IPS DF 4.7 (cell line): ENCODE results near the gene TMEM72.

Source experiments
- DNase-seq: peaks from one replicate; pipeline ENCODE4 v3.0.0-alpha.2; 2013; ENCODE audit warnings: low spot score; ENCODE audit errors: extremely low read depth

TMEM72 gene

DNA sequence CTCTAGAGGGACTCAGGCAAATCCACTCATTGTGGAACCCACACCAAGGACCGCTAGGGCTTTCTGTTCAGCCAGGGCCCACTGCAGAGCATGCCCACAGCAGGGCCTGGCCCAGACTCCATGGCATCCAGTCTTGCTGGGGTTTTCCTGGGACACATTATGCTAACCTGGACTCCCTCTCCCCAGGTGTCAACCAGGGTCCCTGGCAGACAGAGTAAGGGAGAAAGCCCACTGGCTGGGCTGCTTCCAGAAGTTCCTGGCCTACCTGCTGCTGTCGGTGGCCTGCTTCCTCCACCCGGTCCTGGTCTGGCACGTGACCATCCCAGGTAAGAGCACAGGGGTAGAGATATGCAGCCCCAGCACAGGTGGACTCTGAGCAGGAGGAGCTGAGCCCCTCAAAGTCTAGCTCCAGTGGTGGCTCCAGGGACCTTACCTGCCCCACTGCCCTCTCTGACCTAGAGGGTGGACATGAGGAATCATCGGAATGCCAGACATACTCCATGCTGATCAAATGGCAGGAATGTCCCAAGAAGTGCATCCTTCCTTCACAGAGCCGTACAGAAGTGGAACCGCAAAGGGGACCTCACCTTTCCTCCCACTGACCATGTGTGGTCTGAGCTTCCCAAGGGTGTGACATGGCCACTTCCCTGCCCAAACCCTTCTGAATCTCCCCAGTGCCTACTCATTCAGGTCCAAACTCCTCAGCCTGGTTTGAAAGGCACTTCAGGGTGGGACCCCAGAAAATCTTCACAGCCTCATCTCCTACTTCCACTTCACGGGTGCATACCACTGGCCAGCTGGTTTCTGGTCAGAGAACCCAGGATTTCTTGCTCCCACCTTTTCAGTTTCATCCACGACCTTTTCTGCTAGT lies 22.5 kb downstream of the TMEM72 start:
- no peak for DNase-seq

DNA sequence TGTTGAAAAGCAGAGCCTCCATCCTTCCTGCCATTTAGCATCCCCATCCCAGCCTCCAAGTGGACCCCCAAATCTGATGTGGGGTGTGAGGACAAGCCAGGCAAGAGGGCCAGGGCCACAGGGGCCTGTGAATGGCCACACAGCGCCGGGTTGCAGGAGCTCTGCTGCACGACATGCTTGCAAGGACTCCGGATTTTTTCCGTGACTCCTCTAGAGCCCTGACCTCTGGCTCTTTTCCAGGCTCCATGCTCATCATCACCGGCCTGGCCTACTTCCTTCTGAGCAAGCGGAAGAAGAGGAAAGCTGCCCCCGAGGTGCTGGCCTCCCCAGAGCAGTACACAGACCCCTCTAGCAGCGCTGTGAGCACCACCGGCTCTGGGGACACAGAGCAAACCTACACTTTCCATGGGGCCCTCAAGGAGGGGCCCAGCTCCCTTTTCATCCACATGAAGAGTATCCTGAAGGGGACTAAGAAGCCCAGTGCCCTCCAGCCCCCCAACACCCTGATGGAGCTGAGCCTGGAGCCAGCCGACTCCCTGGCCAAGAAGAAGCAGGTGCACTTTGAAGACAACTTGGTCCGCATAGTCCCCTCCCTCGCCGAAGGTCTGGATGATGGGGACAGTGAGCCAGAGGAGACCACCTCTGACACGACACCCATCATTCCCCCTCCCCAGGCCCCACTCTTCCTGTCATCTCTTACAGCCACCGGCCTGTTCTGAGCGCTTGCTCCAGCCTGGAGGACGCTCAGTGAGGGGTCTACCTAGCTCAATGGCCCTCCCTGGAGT lies 23.5 kb downstream of the TMEM72 start:
- DNase-seq, result no peak

DNA sequence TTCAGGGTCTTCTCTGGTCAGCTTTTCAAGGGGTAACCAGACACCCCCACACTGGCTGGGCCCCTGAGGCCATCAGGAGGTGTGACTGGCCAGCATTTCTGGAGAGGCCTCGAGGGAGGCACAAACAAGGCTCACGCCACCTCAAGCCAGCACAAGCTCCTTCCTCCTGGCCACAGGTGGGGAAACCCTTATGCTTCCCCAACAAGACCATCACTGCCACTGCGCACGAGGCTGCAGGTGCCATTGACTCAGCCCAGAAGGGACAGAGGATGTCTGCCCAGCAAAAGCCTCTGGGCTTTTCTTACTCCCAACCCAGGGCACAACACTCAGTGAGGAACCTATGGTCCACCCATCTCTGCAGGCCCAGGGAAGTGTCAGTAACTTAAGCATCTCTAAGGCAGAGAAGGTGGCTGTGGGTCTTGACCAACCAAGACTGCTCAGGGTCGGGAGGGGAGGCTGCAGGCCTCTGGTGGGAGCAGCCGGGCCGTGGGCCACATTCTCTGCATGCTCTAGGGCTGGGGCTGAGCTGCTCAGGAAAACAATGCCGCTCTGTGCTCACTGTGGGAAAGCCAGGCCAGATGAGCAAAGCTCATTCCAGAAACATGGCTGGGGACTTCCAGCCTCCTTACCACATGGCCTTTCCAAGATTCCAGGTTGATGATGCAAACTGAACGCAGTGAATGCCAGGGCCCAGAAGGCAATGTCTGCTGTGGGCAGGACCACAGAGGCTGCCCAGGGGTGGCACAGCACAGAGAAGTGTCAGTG lies 24.2 kb downstream of the TMEM72 start:
- DNase-seq, result no peak

DNA sequence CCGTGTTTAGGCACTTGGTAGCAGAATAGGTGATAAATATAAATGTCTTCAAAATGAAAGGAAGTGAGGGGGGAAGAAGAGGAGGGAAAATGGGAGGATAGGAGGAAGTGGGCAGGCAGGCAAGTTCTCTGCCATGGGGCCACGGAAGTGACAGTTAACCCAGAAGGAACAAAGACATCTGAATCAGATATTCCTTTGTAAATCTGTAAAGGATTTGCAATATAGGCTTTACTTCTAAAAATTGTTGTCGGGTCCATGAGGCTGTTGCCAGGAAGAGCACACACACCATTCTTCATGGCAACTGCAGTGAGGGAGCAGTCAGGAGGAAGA lies 24.8 kb downstream of the TMEM72 start:
- no peak for DNase-seq

DNA sequence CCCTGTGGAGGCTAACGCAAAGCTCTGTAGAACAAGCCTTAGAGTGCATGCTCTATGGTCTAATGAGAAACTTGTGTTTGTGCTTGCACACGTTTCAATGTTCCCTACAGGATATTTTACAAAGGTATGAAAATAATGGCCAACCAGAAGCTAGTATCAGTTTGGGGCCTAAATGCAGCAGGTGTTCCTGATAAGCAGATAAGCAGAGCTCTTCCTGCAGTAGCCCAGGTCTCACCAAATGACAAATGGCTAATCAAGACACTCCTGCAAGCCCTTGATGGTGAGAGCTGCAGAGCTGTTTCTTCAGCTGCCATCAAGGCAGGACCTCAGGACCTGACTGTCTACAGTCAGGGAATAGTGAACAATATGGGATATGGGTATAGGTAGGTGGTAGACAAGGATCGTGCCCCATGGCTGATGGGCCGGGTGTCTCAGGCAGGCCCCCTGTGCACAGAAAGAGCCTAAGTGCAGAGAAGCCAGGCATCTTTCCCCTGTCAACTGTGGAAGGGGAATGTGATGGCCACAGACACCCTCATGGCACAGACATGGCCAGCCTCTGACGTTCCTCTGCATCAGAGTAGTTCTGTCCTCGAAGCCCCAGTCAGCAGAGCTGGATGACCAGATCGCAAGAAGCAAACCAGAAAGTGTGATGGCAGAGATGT lies 25.3 kb downstream of the TMEM72 start:
- DNase-seq, result no peak

DNA sequence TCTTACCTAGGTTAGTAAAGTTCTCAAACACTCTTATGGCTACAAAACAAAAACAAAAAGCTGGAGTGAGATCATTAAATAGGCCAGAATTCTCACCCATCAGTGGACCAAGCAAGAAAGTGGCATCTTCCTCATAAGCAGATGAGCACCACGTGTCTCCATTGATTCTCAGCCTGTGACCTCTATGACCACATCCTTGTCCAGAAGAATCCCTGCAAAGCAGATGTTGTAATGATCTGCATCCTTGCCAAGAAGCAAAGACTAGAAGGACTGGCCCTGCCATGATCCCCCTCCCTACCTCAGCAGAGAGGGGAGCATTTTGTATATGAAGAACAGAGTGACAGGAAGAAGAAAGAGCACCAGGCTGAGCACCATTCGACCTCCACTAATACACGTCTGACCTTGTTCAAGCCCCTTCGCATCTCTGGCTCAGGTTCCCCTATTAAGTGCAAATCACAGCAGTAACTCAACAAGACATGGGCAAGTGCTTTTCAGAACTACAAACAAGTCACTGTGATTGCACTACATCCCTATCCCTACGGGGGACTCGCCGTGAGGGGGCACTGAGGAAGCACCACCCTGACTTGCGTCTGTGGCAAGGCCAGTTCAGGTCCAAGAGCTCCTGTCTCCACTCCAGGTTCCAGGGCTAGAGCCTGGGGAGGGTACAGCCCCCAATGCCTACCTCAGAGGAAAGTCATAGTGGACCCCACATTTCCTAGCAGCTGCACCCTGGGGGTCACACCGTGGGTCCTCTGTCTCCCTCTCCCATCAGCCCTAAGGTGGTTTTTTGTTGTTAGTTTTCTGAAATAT lies 26.3 kb downstream of the TMEM72 start:
- DNase-seq, result no peak

DNA sequence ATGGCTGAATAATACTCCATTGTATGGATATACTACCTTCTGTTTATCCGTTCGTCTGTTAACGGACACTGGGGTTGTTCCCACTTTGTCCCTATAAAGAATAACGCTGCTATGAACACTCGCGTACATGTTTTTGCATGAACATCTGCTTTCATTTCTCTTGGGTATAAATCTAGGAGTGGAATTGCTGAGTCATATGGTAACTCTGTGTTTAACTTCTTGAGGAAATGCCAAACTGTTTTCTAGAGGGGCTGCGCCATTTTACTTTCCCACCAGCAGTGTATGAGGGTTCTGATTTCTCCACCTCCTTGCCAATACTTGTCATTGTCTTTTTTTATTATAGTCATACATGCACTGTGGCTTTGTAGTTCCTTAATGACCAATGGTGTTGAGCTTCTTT lies 27.8 kb downstream of the TMEM72 start:
- DNase-seq, result no peak

DNA sequence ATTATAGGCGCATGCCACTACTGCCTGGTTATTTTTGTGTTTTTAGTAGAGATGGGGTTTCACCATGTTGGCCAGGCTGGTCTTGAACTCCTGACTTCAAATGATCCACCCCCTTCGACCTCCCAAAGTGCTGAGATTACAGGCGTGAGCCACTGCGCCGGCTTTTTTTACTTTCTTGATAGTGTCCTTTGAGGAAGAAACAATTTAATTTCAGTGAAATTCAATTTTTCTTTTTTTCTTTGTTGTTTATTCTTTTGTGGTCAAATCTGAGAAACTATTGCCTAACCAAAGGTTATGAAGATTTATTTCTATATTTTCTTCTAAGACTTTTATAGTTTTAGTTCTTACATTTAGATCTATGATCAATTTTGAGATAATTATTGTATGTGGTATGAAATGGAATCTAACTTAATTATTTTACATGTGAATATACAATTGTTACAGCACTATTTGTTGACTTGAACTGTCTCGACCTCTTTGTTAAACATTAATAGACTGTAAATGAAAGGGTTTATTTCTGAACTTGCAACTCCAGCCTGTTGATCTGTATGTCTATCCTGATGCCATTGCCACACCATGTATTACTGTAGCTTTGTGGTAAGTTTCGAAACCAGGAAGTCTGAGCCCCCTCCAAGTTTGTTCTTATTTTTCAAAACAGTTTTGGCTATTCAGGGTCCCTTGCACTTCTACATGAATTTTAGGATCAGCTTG lies 28.7 kb downstream of the TMEM72 start:
- no peak for DNase-seq

DNA sequence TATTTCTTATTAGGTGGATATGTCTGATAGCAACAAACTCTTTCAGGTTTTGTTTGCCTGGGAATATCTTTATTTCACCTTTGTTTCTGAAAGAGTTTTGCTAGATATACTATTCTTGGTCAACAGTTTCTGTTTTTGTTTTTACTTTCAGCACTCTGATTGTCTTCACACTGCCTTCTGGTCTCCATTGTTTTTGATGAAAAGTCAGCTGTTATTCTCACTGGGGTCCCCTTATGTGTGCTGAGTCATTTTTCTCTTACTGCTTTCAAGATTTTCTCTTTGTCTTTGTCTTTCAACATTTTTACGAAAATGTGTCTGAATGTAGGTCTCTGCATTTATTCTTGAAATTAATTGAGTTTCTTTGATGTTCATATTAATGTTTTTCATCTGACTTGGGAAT lies 33.2 kb downstream of the TMEM72 start:
- DNase-seq, result no peak

DNA sequence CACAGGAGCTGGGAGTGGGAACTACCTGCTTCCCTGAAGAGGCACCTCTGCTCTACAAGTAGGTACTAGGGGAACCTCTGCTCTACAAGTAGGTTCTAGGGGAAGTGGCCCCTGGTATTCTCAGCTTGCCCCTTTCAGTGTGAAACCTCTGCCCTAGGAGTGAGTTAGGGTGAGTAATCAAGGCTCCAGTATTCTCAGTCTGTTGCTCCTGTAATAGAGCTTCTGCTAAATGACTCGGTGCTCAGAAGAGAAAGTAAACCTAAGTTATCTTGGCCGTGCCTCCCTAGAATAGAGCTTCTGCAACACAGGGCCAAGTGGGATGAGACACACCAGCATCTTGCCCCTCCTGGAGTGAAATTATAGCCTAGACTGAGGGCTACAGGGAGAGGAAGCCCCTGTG lies 35.1 kb downstream of the TMEM72 start:
- DNase-seq, result no peak

DNA sequence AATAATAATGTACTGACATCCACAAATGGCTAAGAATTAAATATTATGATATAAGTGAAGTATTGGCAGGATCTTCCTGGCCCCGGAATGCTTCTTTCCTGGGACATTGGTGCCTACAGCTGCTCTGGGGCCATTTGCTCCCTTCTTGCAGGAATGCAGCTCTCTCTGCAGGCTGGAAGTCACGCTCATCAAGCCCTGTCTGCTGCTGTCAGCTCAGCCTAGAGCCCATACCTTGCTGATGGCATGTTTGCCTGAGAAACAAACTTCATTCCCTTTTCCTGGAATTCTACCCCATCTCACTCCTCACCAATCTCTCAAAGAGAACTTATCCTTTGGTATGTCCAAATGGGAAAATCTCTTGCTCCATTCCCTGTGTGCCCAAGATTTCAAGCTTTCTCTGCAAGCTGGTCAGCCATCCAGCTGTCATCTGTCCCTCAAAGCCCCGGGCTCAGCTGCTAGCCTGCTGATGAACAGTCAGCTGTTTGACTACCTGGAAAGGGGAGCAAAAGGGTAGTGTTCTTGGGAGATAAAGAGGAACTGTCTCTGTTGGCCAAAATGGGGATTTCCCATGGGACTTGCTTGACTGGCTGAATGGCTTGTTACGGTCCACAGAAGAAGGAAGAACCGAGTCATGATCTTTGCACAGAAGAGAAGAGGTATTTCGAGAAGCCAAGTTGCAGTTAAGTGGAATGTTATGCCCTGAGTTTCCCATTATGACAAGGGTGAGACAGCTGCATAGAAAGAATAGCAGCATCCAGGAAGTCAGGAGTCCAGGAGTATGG lies 36.4 kb downstream of the TMEM72 start:
- no peak for DNase-seq

DNA sequence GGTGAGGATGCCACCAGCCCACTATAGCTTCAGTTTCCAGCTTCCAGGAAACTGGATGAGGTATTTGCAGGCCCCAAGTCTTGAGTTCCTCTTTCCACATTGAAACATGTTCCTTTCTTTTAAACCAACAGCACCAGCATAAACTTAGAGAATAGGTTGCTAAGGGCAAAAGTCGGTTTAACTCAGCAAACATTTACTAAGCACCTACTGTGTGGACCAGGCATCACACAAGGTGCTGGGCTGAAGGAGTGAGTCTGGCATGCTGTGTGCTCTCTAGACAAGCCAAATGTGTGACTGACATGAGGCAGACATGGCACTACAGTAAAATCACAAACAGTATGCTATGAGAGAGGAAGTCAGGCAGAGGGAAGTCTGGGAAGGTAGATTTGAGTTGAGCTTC lies 37.5 kb downstream of the TMEM72 start:
- no peak for DNase-seq

DNA sequence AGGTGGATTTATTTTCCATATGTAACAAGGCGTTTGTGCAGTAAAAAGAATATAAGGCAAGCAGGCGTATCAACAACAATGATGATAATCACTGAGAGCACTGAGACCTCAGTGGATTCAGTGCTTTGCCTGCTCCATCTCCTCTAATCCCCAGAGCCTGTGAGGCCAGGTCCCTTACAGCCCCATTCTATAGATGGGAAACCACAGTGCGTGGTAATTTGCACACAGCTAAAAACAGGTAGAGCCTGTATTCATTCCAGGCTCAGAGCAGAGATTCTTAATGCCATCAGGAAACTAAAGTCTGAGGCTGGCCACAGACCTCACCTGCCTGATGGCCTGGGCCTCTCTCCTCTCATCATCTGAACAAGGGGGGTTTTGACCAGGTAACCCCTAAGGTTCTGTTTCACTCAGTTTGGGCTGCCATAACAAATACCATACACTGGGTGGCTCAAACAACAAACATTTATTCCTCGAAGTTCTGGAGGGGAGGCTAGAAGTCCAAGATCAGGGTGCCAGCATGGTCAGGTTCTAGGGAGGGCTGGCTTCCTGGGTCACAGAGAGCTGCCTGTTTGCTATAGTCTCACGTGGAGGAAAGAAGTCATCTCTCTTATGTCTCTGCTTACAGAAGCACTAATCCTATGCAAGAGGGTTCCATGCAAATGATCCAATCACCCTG lies 38.1 kb downstream of the TMEM72 start:
- DNase-seq, result no peak

DNA sequence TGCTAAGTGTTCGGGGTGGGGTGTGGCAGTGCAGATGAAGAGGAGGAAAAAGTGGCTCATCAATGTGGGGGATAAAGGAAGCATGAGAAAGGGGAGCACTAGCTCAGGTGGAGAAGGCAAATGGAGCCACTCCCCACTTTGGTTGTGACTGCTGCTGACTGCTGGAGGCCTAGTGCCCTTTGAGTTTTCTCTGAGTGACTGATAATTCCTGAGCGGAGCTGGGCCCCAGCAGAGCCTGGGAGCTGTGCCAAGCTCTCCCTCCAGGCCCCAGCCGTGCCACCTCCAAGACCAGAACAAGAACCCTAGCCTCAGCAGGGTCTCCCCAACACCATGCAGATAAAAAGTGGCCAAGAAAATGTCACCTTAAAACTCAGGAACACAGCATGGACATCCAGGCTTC lies 38.8 kb downstream of the TMEM72 start:
- DNase-seq, result no peak

DNA sequence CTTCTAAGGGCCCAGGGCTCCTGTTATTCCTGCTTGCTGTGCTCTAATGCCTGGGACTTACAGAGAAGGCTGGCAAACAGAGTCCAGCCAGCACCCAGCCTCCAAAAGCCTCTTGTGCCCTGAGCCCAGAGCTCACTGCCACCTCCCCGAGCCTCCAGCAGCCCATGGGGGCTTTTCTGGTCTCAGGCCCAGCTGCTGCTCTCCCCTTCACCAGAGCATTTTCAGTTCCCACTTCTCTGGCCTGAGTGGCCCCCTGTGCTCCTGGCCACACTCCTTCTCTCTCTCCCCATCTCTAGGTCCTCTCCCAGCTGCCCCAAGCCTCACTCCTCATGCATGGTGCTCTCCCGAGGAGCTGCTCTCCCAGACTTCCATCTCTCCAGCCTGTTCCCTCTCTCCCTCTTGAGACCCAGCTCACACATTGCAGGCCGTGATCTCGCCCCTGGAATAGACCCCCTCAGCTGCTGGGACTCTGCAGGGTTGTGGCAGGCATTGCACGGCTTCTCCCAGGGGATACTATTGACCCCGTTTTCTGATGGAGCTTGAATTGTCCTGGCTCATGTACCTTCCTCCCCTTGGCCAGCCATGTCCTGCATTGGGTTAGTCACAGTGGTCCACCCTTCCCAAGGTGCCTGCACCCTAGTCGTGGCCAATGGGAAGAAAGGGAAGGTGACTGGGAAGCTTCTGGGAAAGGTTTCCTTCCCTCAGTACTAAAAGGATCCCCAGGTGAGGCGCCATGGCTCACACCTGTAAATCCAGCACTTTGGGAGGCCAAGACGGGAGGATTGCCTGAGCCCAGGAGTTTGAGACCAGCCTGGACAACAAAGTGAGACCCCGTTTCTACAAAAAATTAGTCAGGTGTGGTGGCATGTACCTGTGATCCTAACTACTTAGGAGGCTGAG lies 39.4 kb downstream of the TMEM72 start:
- DNase-seq, result no peak

DNA sequence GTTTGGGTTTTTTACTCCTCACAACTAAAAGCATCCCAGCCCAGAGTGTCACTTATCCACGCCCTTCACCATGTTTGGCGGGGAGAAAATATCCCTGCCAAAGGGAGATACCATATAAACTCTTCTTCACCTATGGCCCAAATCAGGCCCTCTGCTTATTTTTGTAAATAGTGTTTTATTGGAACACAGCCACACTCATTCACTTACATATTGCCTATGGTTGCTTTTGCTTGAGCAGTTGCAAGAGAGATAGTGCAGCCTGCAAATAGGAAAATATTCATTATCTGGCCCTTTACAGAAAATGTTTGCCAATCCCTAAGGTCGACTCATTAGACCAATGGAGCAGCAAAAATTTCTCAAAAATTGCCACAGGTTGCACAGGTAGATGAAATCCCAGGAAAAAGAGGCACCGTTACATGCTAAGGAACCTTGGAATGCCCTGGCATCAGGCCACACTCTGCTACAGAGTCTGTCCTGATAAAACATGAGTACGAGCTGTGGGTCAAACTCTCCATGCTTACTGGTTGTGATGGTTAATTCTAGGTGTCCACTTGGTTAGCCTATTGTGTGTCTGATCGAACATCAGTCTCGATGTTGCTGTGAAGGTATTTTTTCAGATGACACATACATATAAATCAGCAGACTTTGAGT lies 40.6 kb downstream of the TMEM72 start:
- no peak for DNase-seq

DNA sequence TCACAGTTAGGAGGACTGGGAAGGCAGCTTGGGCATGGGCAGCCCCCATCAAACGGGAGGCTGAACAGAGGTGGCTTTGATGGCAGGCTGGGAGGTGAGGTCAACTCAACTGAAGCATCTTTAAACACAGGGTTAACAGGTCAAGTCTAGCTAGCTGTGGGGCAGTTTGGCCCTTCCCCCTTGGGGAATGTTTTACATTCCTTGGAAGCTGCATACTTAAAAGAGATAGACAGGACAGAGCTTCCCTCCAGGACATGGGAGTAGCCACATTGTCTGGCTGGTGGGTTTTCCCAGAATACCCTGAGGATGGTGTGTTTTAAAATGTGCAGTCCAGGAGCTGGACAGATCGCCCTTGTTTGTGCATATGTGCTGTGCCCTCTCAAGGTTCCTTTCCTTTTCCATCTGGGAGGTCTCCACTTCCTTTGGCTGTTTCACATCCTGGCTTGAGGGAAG lies 41.7 kb downstream of the TMEM72 start:
- DNase-seq, result no peak
